Thyroid gland (tissue), 4 donors: ENCODE results near the gene PITHD1. TPM values are rescaled to one million over a fixed set of nuclear protein-coding genes. Genes with fewer than 3 reads are reported as not detected.
A peak's percentile ranks its signal among the peaks of the same experiment; 100 is the strongest.
"Not testable (repeated sequence)": the region's sequence is repeated elsewhere in the genome, so short reads cannot be mapped to it uniquely, and the experiment has no call there.

Experiments used
- DNase-seq, 2 donors: peaks; one replicate each; pipeline ENCODE4 v3.0.0-alpha.2; 2019
- H3K27ac ChIP-seq, 3 donors: fragments of 200-600 bp; sonication (generic); 1 replicate in 2 of 3; 2 replicates in 1 of 3; pipeline ENCODE4 v1.5.1; 2016 to 2019; ENCODE audit warnings: mild to moderate bottlenecking in 1 of 3, moderate library complexity in 1 of 3
- H3K27me3 ChIP-seq: fragments of 200-600 bp; sonication (generic); one replicate; pipeline ENCODE4 v1.5.1; 2019
- H3K36me3 ChIP-seq, 2 donors: fragments of 200-600 bp; sonication (generic); one replicate each; pipeline ENCODE4 v1.5.1; 2016 to 2019
- H3K4me1 ChIP-seq, 2 donors: fragments of 200-600 bp; sonication (generic); one replicate each; pipeline ENCODE4 v1.5.1; 2017 to 2019
- H3K4me3 ChIP-seq, 3 donors: fragments of 200-600 bp; sonication (generic); replicated peaks in 1 of 3; 1 replicate in 2 of 3; 2 replicates in 1 of 3; pipeline ENCODE4 v1.5.1; 2016; ENCODE audit warnings: mild to moderate bottlenecking in 1 of 3
- H3K9me3 ChIP-seq: fragments of 200-600 bp; sonication (generic); one replicate; pipeline ENCODE4 v1.5.1; 2017
- CTCF ChIP-seq, 6 experiments: fragments of 200-600 bp in 3 of 6; fragments of 450-650 bp in 3 of 6; sonication (generic) in 3 of 6; IDR thresholded peaks; one replicate each; pipeline ENCODE4 v1.5.1; 2016 to 2019; ENCODE audit warnings: antibody characterized with exemption in 6 of 6, mild to moderate bottlenecking in 2 of 6, inconsistent platforms in 1 of 6, moderate library complexity in 1 of 6
- POLR2A ChIP-seq, 2 donors: fragments of 450-650 bp; IDR thresholded peaks; one replicate each; pipeline ENCODE4 v1.6.1; 2017; ENCODE audit warnings: antibody characterized with exemption in 2 of 2, mild to moderate bottlenecking in 2 of 2, moderate library complexity in 1 of 2
- whole genome bisulfite sequencing, 2 donors: methylation state at CpG; one replicate each; pipeline ENCODE4 v1.1.5; 2017; 5-methylcytosine and 5-hydroxymethylcytosine counted together
- intact Hi-C: fragments of 100-400 bp; cut with DNase I; formaldehyde crosslinking; loops from one replicate; pipeline ENCODE4 v1.15.1; 2023
- total RNA-seq, 4 donors: library from RNA; depleted of rRNA; stranded (reverse); fragments of >200 nt; gene quantifications; one replicate each; pipeline ENCODE4 v1.2.3, GENCODE V29; 2016

Gene PITHD1
- total RNA-seq, 4 donors from 2014 or later: 55.3 to 75.8 (median 60.0) TPM

GRCh38 chr1:23774174-23774880, 3.9 kb upstream of the PITHD1 start:
- no peaks in the 10 kb centered on the region for H3K36me3 ChIP-seq
- intact Hi-C loops: loop anchor here (5.0 to 10.0 kb wide), 2 partner anchors 90 to 143 kb away; partner anchors contain the start of gene FUCA1

GRCh38 chr1:23776217-23776616, 2.0 kb upstream of the PITHD1 start:
- no peak for TF ChIP-seq CTCF (IDR thresholded peaks at IDR 0.05)
- no peak overlapping the region for H3K4me3 ChIP-seq
- no peaks in the 10 kb centered on the region for H3K36me3 ChIP-seq
- peaks cover 28 to 40% of the 10 kb centered on the region in 2 donors for H3K4me1 ChIP-seq
- no peak for DNase-seq
- 93% methylated on average over 2 of the region's 2 CpGs for WGBS, 2 donors
- intact Hi-C loops: loop anchor here (10.0 kb wide), 1 partner anchor 89 kb away; the partner anchor contains the start of gene FUCA1
- H3K27ac ChIP-seq: no peak overlapping the region
- no peaks in the 10 kb centered on the region for H3K9me3 ChIP-seq
- H3K27me3 ChIP-seq: no peaks in the 10 kb centered on the region

More at GRCh38 chr1:23774174-23774880, 3.9 kb upstream of the PITHD1 start:
- WGBS, 2 donors: 56 to 64% methylated on average over 6 of the region's 6 CpGs
- Histone ChIP-seq H3K27me3 (no peaks in the 10 kb centered on the region), H3K9me3 (no peaks in the 10 kb centered on the region), H3K4me3 (no peak overlapping the region), H3K4me1 (peaks cover 24 to 35% of the 10 kb centered on the region in 2 donors), H3K27ac (peak overlapping the region in 2 of 3 donors; percentile 0 to 43)
- TF ChIP-seq POLR2A (IDR thresholded peaks at IDR 0.05): no peak
- no peak for TF ChIP-seq CTCF (IDR thresholded peaks at IDR 0.05)
- DNase-seq: peak; percentile 75 to 79

DNA sequence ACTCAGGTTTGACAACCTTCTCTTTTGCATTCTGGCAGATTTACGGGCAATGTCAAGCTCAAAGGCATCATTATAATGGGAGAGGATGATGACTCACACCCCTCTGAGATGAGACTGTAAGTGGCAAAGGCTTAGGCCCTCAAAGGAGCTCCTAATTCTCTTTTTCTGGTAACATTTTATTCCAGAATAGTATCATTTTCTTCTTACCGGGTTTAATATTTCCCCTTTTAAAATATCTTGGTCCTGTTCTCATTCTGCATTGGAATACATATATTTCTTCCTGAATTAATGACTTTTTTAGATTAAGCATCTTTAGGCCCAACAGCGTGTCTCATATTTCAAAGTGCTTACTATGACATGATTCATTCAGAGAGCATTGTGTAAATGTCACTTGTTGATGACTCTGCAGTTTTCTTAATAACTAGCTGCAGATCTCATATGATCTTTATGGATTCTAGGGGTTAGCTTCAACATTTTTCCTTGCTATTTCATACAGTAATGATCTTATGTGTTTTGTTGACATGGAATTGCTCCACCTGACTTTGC, 1.7 kb downstream of the PITHD1 start:
- WGBS, 2 donors: 80 to 86% methylated on average over 3 of the region's 3 CpGs
- peaks cover 16 to 22% of the 10 kb centered on the region in 2 donors for H3K4me1 ChIP-seq

DNA sequence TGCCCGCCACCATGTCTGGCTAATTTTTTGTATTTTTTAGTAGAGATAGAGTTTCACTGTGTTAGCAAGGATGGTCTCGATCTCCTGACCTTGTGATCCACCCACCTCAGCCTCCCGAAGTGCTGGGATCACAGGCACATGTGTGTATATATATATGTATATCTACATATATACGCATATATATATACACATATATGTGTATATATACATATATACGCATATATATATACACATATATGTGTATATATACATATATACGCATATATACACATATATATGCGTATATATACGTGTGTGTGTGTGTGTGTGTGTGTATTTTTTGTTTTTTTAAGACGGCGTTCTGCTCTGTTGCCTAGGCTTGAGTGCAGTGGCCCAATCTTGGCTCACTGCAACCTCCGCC, 4.9 kb downstream of the PITHD1 start:
- peaks cover 14 to 23% of the 10 kb centered on the region in 2 donors for H3K36me3 ChIP-seq
- intact Hi-C loops, H3K9me3 ChIP-seq, DNase-seq, H3K27me3 ChIP-seq, H3K4me3 ChIP-seq, H3K4me1 ChIP-seq, H3K27ac ChIP-seq: not testable (repeated sequence)
- 92 to 95% methylated on average over 11 of the region's 11 CpGs for WGBS, 2 donors

More for the DNA sequence above, 1.7 kb downstream of the PITHD1 start:
- TF ChIP-seq POLR2A (IDR thresholded peaks at IDR 0.05): no peak
- TF ChIP-seq CTCF (IDR thresholded peaks at IDR 0.05): no peak
- Histone ChIP-seq H3K27me3 (no peaks in the 10 kb centered on the region), H3K36me3 (peaks cover 2 to 3% of the 10 kb centered on the region in 2 donors), H3K27ac (no peak overlapping the region), H3K9me3 (no peaks in the 10 kb centered on the region), H3K4me3 (no peak overlapping the region)
- no peak for DNase-seq
- intact Hi-C loops: loop anchor here (10.0 kb wide), 1 partner anchor 85 kb away; the partner anchor contains the start of gene FUCA1

GRCh38 chr1:23784846-23785245, 6.6 kb downstream of the PITHD1 start:
- H3K4me3 ChIP-seq: no peak overlapping the region
- no peaks in the 10 kb centered on the region for H3K4me1 ChIP-seq
- H3K27me3 ChIP-seq: no peaks in the 10 kb centered on the region
- intact Hi-C loops: no loop called here
- H3K9me3 ChIP-seq: no peaks in the 10 kb centered on the region
- DNase-seq: no peak
- no peak overlapping the region for H3K27ac ChIP-seq
- TF ChIP-seq POLR2A (IDR thresholded peaks at IDR 0.05): no peak
- no peak for TF ChIP-seq CTCF (IDR thresholded peaks at IDR 0.05)
- H3K36me3 ChIP-seq: peaks cover 14 to 23% of the 10 kb centered on the region in 2 donors
- 87 to 92% methylated on average over 4 of the region's 4 CpGs for WGBS, 2 donors
